Glomerular visceral epithelial cell (primary cell): ENCODE results near the gene ZHX3.

Source experiments
- DNase-seq: peaks from one replicate; pipeline ENCODE4 v3.0.0-alpha.2; 2016; ENCODE audit errors: extremely low spot score

The ZHX3 gene

GRCh38 chr20:41300383-41300782, 17.1 kb downstream of the ZHX3 start:
- DNase-seq, result no peak

DNA sequence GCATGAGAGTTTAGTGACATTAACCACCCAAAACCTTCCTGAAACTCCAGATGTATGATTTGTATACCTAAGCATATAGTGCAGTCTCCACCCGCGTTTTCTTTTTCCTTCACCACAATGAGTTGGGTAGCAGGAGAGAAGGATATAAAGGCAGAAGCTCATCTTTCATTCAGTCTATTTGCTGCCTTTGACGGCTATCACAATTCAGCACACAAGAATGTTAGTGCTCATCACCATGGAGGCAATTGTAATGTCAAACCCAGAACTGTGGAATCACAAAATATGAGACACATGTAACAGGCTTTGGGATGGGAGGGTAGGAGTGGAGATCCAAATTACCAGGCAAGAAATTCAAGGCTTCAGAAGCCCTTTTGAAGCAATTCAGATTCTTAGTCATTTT, 17.6 kb downstream of the ZHX3 start:
- no peak for DNase-seq

DNA sequence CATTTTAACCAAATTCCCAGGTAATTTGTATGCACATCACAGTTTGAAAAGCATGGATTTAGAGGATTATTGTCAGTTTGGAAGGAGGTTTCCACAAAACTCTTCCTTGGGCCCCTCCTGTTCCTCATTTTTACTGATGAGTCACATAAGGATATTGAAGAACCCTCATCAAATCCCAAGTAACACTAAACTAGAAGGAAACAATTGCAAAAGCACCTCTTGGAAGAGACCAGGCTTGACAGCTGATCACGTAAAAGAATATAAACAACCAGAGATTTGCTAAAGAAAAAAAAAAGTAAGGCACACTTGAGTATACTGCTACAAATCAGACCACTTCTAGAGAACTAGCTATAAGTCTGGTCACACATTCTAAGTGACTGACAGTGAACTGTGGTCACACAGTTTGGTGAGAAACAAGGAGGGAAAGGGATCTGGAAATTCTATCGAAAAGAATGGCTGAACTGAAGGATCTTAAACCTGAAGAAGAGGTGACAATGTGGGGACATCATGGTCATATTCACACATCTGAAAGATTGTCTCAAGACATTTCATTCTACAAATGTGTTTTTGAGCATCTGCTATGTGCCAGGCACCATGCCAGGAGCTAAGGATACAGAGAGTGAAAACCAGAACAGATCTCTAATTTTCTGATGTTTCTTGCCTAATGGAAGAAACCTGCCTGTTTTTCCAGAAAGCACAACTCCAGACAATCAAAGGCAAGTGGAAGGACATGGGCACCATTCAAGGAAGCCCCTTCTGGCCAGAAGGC, 24.1 kb downstream of the ZHX3 start:
- DNase-seq, result no peak

DNA sequence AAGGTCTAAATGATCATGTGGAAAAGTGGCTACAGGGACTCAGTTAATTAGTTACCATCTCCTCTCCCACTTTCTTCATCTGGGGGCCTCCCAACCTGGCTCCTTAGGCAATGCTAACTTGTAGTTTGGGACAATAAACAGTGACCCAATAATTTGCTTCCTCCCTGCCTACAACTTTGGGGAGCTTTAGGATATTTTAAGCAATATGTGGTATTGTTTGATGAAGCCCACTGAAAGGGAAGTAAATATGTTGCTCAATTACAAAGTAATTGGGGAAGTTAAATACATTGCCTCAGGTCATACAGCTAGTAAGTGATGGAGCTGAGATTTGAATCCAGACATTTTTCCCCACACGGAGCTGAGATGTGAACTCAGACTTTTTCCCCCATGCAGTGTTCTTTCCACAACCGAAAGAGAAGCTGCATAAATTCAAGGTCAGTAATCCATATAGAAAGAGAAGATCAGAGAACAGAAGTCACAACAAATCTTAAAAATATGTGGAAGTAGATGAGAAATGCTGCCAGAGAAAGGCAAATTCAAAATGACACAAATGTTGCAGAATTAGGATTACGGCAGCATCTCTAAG, 26.6 kb downstream of the ZHX3 start:
- no peak for DNase-seq

GRCh38 chr20:41287327-41287726, 30.2 kb downstream of the ZHX3 start:
- no peak for DNase-seq

DNA sequence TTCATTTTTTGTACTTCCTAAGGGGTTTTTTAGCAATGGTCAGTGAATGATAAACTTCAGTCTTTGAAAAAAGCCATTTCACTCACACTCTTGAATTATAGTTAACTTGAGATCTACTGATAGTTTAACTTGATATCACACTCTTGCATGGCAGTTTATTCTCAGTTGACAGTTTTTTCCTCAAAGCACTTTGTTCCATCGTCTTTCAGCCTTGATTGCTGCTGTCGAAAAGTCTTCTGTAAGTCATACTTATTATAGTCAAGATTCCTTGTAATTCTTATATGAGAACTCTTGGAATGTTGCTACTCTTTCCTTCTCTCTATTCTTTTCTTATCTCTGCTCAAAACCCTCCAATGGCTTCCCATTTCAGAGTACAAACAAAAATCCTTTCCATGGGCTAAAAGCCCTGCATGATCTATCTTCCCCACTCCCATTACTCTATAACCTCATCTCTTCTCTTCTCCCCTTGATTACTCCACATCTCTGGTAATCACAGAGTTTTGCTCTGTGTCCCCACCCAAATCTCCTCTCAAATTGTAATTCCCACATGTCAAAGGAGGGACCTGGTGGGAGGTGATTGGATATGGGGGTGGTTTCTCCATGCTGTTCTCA, 31.2 kb downstream of the ZHX3 start:
- no peak for DNase-seq

DNA sequence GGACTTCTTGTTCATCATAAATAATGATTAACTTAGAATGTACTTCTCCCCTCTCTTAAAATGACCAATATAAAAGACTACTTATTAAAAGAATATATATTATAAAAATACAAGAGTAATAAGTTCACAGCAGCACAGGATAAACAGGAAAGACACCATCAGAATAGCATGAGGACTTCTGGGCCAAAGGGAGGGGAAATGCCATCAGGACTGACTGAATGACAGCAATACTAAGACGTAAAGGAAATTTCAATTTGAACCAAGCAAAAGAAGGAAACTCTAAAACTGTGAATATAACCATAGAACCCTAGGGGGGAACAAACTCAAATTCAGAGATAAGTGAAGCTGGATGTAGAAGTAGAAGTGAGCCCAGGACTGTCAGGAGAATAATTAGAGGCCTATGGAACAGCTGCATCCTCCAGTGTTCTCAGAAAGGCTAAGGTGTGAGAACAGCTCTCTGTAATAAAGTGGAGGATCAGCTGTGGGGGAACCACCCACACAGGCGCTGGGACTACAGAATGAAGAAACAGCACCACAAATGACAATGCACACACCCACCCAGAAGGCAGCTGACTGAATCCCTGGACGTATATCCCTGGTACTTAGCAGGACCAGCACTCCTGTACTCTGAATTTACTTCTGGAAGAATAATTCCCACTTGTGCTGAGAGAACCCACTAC, 37.8 kb downstream of the ZHX3 start:
- no peak for DNase-seq

DNA sequence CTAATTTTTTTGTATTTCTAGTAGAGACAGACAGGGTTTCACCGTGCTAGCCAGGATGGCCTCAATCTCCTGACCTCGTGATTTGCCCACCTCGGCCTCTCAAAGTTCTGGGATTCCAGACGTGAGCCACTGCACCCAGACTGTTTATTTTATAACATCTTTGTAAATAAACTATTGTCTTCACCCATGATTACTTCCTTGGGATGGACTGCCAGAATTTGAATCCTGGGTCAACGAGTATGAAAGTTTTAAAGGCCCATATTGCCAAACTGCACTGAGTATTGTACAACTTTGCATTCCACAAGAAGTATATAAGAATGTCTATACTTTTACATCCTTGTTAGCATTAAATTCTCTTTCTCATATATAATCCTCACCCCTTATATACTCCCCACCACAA, 38.6 kb downstream of the ZHX3 start:
- no peak for DNase-seq

- DNase-seq, result no peak
Observed at GRCh38 chr20:41277049-41277448, 40.5 kb downstream of the ZHX3 start.

DNA sequence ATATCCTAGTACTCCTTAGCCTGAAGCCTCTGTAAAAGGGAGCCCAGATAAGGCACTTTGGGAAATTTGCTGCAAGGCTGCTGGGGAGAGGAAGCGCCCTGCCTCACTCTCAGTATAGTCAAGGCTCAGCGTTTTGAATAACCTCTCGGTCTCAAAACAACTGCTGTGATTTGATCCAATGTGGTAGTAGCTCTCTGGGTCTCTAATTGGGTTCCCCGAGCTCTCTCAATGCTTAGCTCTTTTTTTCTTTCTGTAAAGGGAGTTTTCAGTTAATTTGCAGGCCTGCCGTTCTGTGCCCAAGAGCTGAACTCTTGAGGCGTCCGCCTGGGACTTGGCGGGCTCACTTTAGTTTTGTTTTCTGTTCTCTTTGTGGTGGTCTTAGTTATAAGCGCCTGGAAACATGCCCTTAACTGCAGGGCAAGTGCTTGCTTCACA, 41.2 kb downstream of the ZHX3 start:
- no peak for DNase-seq

DNA sequence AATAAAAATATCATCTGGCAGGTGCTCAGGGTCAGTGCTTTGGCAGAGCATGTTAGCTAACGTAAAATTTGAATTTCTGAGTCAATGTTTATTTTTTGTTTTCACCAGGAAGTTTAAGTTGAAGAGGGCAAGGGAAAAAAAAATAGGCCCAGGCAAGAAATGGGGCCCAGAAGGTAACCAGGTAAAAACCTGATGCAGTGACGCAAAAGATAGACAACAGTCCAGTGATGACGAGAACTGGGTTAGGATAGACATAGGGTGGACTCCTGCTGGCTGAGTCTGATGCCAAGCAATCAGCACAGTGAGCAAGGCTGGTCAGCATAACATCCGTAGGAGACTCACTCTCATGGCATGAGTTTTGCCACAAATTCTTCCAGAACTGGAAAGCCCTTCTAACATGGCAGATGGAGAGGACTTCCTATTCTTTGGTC, 42.2 kb downstream of the ZHX3 start:
- DNase-seq, result no peak

GRCh38 chr20:41274152-41274551, 43.4 kb downstream of the ZHX3 start:
- DNase-seq, result no peak

DNA sequence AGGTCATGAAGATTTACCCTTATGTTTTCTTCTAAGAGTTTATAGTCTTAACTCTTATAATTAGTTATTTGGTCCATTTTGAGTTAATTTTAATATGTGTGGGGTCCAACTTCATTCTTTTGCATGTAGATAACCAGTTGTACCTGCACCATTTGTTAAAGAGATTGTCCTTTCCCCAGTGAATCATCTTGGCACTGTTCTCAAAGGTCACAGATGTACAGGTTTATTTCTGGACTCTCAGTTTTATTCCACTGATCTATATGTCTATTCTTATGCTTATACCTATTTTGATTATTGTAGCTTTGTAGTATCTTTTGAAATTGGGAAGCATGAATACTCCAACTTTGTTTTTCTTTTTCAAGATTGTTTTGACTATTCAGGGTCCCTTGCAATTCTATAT, 44.1 kb downstream of the ZHX3 start:
- no peak for DNase-seq

DNA sequence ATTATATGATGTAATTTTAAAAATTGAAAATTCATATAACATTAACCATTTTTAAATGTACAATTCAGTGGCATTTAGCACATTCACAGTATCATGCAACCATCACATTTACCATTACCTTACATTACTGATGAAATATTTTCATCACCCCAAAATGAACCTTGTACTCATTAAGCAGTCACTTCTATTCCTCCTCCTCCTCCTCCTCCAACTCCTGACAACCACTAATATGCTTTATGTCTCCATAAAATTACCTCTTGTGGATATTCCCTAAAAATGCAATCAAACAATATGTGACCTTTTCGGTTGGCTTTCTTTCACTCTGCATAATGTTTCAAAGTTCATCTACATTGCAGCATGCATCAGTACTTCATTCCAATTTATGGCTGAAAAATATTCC, 45.2 kb downstream of the ZHX3 start:
- no peak for DNase-seq

DNA sequence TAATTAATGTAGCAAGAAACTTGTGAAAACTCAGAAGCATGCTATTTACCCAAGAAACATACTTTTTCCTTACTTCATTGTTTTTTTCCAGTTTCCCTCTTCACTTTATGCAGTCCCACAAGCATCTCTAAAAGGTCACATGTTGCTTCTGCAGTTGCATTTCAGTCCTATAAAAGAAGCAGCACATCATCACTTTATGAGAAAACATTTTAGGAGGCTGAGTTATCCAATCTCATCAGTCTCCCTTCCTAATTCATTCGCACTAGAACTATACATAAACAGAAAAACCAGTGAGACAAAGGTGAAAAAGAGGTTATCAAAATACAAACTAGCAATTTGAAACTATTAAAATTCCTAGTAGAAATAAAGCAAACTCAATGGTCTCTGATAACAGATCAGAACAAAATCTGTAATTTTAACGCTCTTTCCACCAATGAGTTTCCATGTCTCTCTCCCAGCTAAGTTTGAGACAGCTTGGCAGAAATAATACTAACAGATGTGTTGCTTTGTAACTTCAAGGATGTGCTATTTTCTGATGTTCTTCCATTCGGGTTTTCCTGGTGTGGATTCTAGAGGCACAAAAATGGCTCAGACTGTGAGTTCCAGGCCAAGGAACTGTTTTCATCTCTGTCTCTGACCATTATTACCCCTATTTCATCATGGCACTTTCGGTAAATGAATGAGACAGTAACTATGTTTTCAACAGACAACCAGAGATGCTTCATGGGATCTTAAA, 48.4 kb downstream of the ZHX3 start:
- no peak for DNase-seq

GRCh38 chr20:41268402-41268801, 49.1 kb downstream of the ZHX3 start:
- DNase-seq, result no peak

GRCh38 chr20:41265938-41266337, 51.6 kb downstream of the ZHX3 start:
- DNase-seq, result no peak

DNA sequence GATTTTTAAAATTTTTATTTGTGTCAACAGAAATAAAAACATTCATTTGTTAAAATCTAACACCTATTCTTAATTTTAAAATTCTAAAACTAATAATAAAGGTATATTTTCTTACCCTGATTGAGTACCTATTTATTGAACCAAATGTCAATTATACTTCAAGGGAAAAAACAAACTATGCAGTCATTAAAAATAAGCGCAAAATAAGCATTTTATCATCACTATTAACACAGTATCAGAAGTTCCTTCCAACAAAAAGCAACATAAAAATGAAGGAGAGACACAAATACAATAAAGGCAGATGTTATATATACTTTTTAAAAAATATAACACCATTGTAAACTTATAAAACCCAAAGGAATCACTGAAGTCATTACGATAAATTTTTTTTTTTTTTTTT, 52.7 kb downstream of the ZHX3 start:
- DNase-seq, result no peak

- no peak for DNase-seq
Observed at GRCh38 chr20:41261790-41262717, 55.5 kb downstream of the ZHX3 start.

- DNase-seq, result no peak
Observed at GRCh38 chr20:41261260-41261659, 56.3 kb downstream of the ZHX3 start.

- no peak for DNase-seq
Observed at GRCh38 chr20:41260734-41261220, 56.8 kb downstream of the ZHX3 start.
